ENCODE data around the gene CNKSR3. TPM values are rescaled to one million over a fixed set of nuclear protein-coding genes. Genes with fewer than 3 reads are reported as not detected.

CNKSR3 gene
- total and polyA plus RNA-seq, 3 experiments from 2014 or later: 0.50 to 0.62 TPM; not detected in 1

- no peaks in the 10 kb centered on the region for H3K9me3 Mint-ChIP-seq
- POLR2A ChIA-PET: no interaction called here
- Histone ChIP-seq H3K9me3 (ENCODE audit: low read length) (no peaks in the 10 kb centered on the region), H3K4me1 (ENCODE audit: insufficient read depth, low read length) (no peaks in the 10 kb centered on the region), H3K27ac (ENCODE audit: low read depth, low read length) (no peak overlapping the region), H3K4me3 (ENCODE audit: low read length) (no peak overlapping the region), H3K36me3 (ENCODE audit: insufficient read depth, low read length) (no peaks in the 10 kb centered on the region), H3K27me3 (ENCODE audit: insufficient read depth, low read length, poor library complexity, severe bottlenecking) (no peaks in the 10 kb centered on the region)
- H3K36me3 Mint-ChIP-seq: no peaks in the 10 kb centered on the region
- CTCF ChIA-PET: no interaction called here
- H3K27me3 Mint-ChIP-seq: peaks cover 11% of the 10 kb centered on the region in 2 donors
- H3K27ac Mint-ChIP-seq: no peak overlapping the region
- no peak overlapping the region for H3K4me3 Mint-ChIP-seq
- H3K4me1 Mint-ChIP-seq: peaks cover 2 to 8% (median 5%) of the 10 kb centered on the region in 3 donors
- DNase-seq: no peak
Observed at GRCh38 chr6:154458565-154459470, 51.7 kb downstream of the CNKSR3 start.

GRCh38 chr6:154457881-154458284, 52.6 kb downstream of the CNKSR3 start:
- ChIA-PET POLR2A (no interaction called here), CTCF (no interaction called here)
- H3K27ac ChIP-seq (ENCODE audit: low read depth, low read length): no peak overlapping the region
- H3K27me3 ChIP-seq (ENCODE audit: insufficient read depth, low read length, poor library complexity, severe bottlenecking): no peaks in the 10 kb centered on the region
- H3K9me3 Mint-ChIP-seq: no peaks in the 10 kb centered on the region
- H3K4me3 Mint-ChIP-seq: no peak overlapping the region
- H3K4me1 ChIP-seq (ENCODE audit: insufficient read depth, low read length): no peaks in the 10 kb centered on the region
- H3K36me3 ChIP-seq (ENCODE audit: insufficient read depth, low read length): no peaks in the 10 kb centered on the region
- DNase-seq: no peak
- peaks cover 11 to 17% of the 10 kb centered on the region in 2 donors for H3K27me3 Mint-ChIP-seq
- no peak overlapping the region for H3K27ac Mint-ChIP-seq
- peaks cover 2 to 8% (median 5%) of the 10 kb centered on the region in 3 donors for H3K4me1 Mint-ChIP-seq
- no peak overlapping the region for H3K4me3 ChIP-seq (ENCODE audit: low read length)
- no peaks in the 10 kb centered on the region for H3K36me3 Mint-ChIP-seq
- no peaks in the 10 kb centered on the region for H3K9me3 ChIP-seq (ENCODE audit: low read length)

GRCh38 chr6:154457046-154457713, 53.3 kb downstream of the CNKSR3 start:
- Histone ChIP-seq H3K27ac (ENCODE audit: low read depth, low read length) (no peak overlapping the region), H3K9me3 (ENCODE audit: low read length) (no peaks in the 10 kb centered on the region), H3K4me1 (ENCODE audit: insufficient read depth, low read length) (no peaks in the 10 kb centered on the region), H3K27me3 (ENCODE audit: insufficient read depth, low read length, poor library complexity, severe bottlenecking) (no peaks in the 10 kb centered on the region), H3K36me3 (ENCODE audit: insufficient read depth, low read length) (no peaks in the 10 kb centered on the region), H3K4me3 (ENCODE audit: low read length) (no peak overlapping the region)
- ChIA-PET POLR2A (no interaction called here), CTCF (no interaction called here)
- Mint-ChIP-seq H3K27me3 (peaks cover 7 to 21% of the 10 kb centered on the region in 2 donors), H3K36me3 (no peaks in the 10 kb centered on the region), H3K9me3 (no peaks in the 10 kb centered on the region), H3K27ac (peak overlapping the region in 1 of 8 donors; percentile 58), H3K4me3 (no peak overlapping the region), H3K4me1 (peaks cover 2 to 8% (median 5%) of the 10 kb centered on the region in 3 donors)
- no peak for DNase-seq

- POLR2A ChIA-PET: no interaction called here
- CTCF ChIA-PET: no interaction called here
- no peak for DNase-seq
Observed at GRCh38 chr6:154453329-154453728, 57.2 kb downstream of the CNKSR3 start.

GRCh38 chr6:154450498-154450897, 60.0 kb downstream of the CNKSR3 start:
- Mint-ChIP-seq H3K27ac (no peak overlapping the region), H3K27me3 (peaks cover 2 to 17% of the 10 kb centered on the region in 2 donors), H3K4me3 (no peak overlapping the region), H3K4me1 (no peaks in the 10 kb centered on the region), H3K36me3 (no peaks in the 10 kb centered on the region), H3K9me3 (no peaks in the 10 kb centered on the region)
- Histone ChIP-seq H3K9me3 (ENCODE audit: low read length) (no peaks in the 10 kb centered on the region), H3K27ac (ENCODE audit: low read depth, low read length) (no peak overlapping the region), H3K27me3 (ENCODE audit: insufficient read depth, low read length, poor library complexity, severe bottlenecking) (no peaks in the 10 kb centered on the region), H3K4me3 (ENCODE audit: low read length) (no peak overlapping the region), H3K4me1 (ENCODE audit: insufficient read depth, low read length) (no peaks in the 10 kb centered on the region), H3K36me3 (ENCODE audit: insufficient read depth, low read length) (no peaks in the 10 kb centered on the region)
- POLR2A ChIA-PET: no interaction called here
- DNase-seq: no peak
- CTCF ChIA-PET: no interaction called here

More at GRCh38 chr6:154453329-154453728, 57.2 kb downstream of the CNKSR3 start:
- no peaks in the 10 kb centered on the region for H3K9me3 ChIP-seq (ENCODE audit: low read length)
- H3K4me1 Mint-ChIP-seq: peaks cover 0 to 1% (median under 1%) of the 10 kb centered on the region in 3 donors
- H3K36me3 Mint-ChIP-seq: no peaks in the 10 kb centered on the region
- H3K27me3 Mint-ChIP-seq: peaks cover 9 to 22% of the 10 kb centered on the region in 2 donors
- H3K9me3 Mint-ChIP-seq: no peaks in the 10 kb centered on the region
- H3K4me3 Mint-ChIP-seq: no peak overlapping the region
- H3K36me3 ChIP-seq (ENCODE audit: insufficient read depth, low read length): no peaks in the 10 kb centered on the region
- no peaks in the 10 kb centered on the region for H3K27me3 ChIP-seq (ENCODE audit: insufficient read depth, low read length, poor library complexity, severe bottlenecking)
- no peak overlapping the region for H3K27ac Mint-ChIP-seq
- H3K4me3 ChIP-seq (ENCODE audit: low read length): no peak overlapping the region
- no peak overlapping the region for H3K27ac ChIP-seq (ENCODE audit: low read depth, low read length)
- H3K4me1 ChIP-seq (ENCODE audit: insufficient read depth, low read length): no peaks in the 10 kb centered on the region

- ChIA-PET POLR2A (no interaction called here), CTCF (no interaction called here)
- no peaks in the 10 kb centered on the region for H3K4me1 Mint-ChIP-seq
Observed at GRCh38 chr6:154448448-154449096, 61.9 kb downstream of the CNKSR3 start.

GRCh38 chr6:154447954-154448353, 62.5 kb downstream of the CNKSR3 start:
- Mint-ChIP-seq H3K27me3 (peaks cover 2 to 18% of the 10 kb centered on the region in 2 donors), H3K4me3 (no peak overlapping the region), H3K4me1 (no peaks in the 10 kb centered on the region), H3K27ac (no peak overlapping the region), H3K9me3 (no peaks in the 10 kb centered on the region), H3K36me3 (no peaks in the 10 kb centered on the region)
- POLR2A ChIA-PET: no interaction called here
- Histone ChIP-seq H3K9me3 (ENCODE audit: low read length) (no peaks in the 10 kb centered on the region), H3K27me3 (ENCODE audit: insufficient read depth, low read length, poor library complexity, severe bottlenecking) (no peaks in the 10 kb centered on the region), H3K36me3 (ENCODE audit: insufficient read depth, low read length) (no peaks in the 10 kb centered on the region), H3K4me1 (ENCODE audit: insufficient read depth, low read length) (no peaks in the 10 kb centered on the region), H3K4me3 (ENCODE audit: low read length) (no peak overlapping the region), H3K27ac (ENCODE audit: low read depth, low read length) (no peak overlapping the region)
- DNase-seq: no peak
- CTCF ChIA-PET: interaction anchor here (1.0 kb wide), 1 partner anchor 8 kb away, joined by 4 read pairs; no protein-coding TSS in a partner anchor

More at GRCh38 chr6:154448448-154449096, 61.9 kb downstream of the CNKSR3 start:
- Histone ChIP-seq H3K4me3 (ENCODE audit: low read length) (no peak overlapping the region), H3K9me3 (ENCODE audit: low read length) (no peaks in the 10 kb centered on the region), H3K36me3 (ENCODE audit: insufficient read depth, low read length) (no peaks in the 10 kb centered on the region), H3K27ac (ENCODE audit: low read depth, low read length) (no peak overlapping the region), H3K4me1 (ENCODE audit: insufficient read depth, low read length) (no peaks in the 10 kb centered on the region), H3K27me3 (ENCODE audit: insufficient read depth, low read length, poor library complexity, severe bottlenecking) (no peaks in the 10 kb centered on the region)
- Mint-ChIP-seq H3K4me3 (no peak overlapping the region), H3K36me3 (no peaks in the 10 kb centered on the region), H3K27ac (peak overlapping the region in 1 of 8 donors; percentile 16), H3K9me3 (no peaks in the 10 kb centered on the region), H3K27me3 (peaks cover 2 to 17% of the 10 kb centered on the region in 2 donors)
- no peak for DNase-seq

GRCh38 chr6:154446984-154447383, 63.5 kb downstream of the CNKSR3 start:
- Mint-ChIP-seq H3K36me3 (no peaks in the 10 kb centered on the region), H3K27ac (no peak overlapping the region), H3K4me3 (no peak overlapping the region), H3K27me3 (peaks cover 2 to 14% of the 10 kb centered on the region in 2 donors), H3K4me1 (peaks cover 0 to 2% (median 0%) of the 10 kb centered on the region in 3 donors), H3K9me3 (no peaks in the 10 kb centered on the region)
- CTCF ChIA-PET: interaction anchor here (1.0 kb wide), 1 partner anchor 9 kb away, joined by 4 read pairs; no protein-coding TSS in a partner anchor
- Histone ChIP-seq H3K27ac (ENCODE audit: low read depth, low read length) (no peak overlapping the region), H3K4me3 (ENCODE audit: low read length) (no peak overlapping the region), H3K9me3 (ENCODE audit: low read length) (no peaks in the 10 kb centered on the region), H3K36me3 (ENCODE audit: insufficient read depth, low read length) (no peaks in the 10 kb centered on the region), H3K4me1 (ENCODE audit: insufficient read depth, low read length) (no peaks in the 10 kb centered on the region), H3K27me3 (ENCODE audit: insufficient read depth, low read length, poor library complexity, severe bottlenecking) (no peaks in the 10 kb centered on the region)
- DNase-seq: no peak
- POLR2A ChIA-PET: no interaction called here

Measured in CD8-positive, alpha-beta memory T cell (primary cell).